ENCODE results near the gene PERM1. TPM values are rescaled to one million over a fixed set of nuclear protein-coding genes. Genes with fewer than 3 reads are reported as not detected.

The PERM1 gene
- total RNA-seq, 6 donors from 2014 or later = 0.15 to 1.0 (median 0.36) TPM; not detected in 2

DNA sequence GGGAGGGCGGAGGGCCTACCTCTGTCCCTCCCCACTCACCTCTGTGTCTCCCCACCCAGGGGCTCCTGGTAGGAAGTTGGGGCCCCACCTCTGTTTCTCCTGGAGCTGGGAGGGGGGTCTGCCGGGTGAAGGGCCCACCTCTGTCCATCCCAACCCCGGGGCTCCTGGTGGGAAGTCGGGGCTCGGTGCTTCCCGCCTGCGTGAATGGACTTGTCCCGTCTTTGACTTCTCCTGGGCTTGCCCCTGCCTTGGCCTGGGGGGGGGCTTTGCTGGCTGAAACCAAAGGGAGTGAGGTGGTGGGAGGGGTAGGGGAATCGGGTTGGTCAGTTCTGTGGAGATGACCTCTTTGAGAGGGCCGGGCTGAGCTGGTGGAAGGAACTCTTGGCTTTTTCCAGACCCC is 43.8 kb upstream of the PERM1 start:
- DNase-seq (peak in 1 of 2 donors; percentile 60), ATAC-seq (ENCODE audit: low FRiP score in 2 of 2) (no peak)
- no peak for TF ChIP-seq CTCF (IDR thresholded peaks at IDR 0.05)
- no peak for TF ChIP-seq POLR2A (IDR thresholded peaks at IDR 0.05)
- no peak for TF ChIP-seq EP300 (IDR thresholded peaks at IDR 0.05)
- no peak for TF ChIP-seq POLR2AphosphoS5 (IDR thresholded peaks at IDR 0.05)
- Histone ChIP-seq H3K27ac (peak overlapping the region; percentile 74 to 83 (median 78)), H3K36me3 (no peaks in the 10 kb centered on the region), H3K4me3 (peak overlapping the region in 2 of 4 donors; percentile 44 to 45), H3K9me3 (no peaks in the 10 kb centered on the region), H3K27me3 (peaks cover 0 to 7% (median 0%) of the 10 kb centered on the region in 4 donors), H3K4me1 (peaks cover 32 to 67% (median 40%) of the 10 kb centered on the region in 4 donors)
- 76% methylated on average over 9 to 10 of the region's 10 CpGs for WGBS, 2 donors

- ATAC-seq (ENCODE audit: low FRiP score in 2 of 2) (peak in 1 of 2 donors; percentile 86), DNase-seq (peak; percentile 82 to 84)
- H3K36me3 ChIP-seq = no peaks in the 10 kb centered on the region
- peaks cover 37 to 74% (median 45%) of the 10 kb centered on the region in 4 donors for H3K4me1 ChIP-seq
- WGBS, 2 donors = 39 to 73% methylated on average over 6 to 30 of the region's 31 CpGs
- TF ChIP-seq POLR2AphosphoS5 (IDR thresholded peaks at IDR 0.05) = no peak
- TF ChIP-seq CTCF (IDR thresholded peaks at IDR 0.05) = no peak
- TF ChIP-seq POLR2A (IDR thresholded peaks at IDR 0.05) = peak in 2 of 4 donors; percentile 37 to 69
- peak overlapping the region in 3 of 4 donors; percentile 36 to 45 (median 44) for H3K4me3 ChIP-seq
- H3K27ac ChIP-seq = peak overlapping the region; percentile 74 to 83 (median 78)
- no peaks in the 10 kb centered on the region for H3K9me3 ChIP-seq
- H3K27me3 ChIP-seq = peaks cover 0 to 13% (median 0%) of the 10 kb centered on the region in 4 donors
These were observed 43.1 kb upstream of the PERM1 start for GRCh38 chr1:1024771-1025699.

GRCh38 chr1:1024149-1024770 is 42.4 kb upstream of the PERM1 start:
- 65 to 86% methylated on average over 4 to 9 of the region's 9 CpGs for WGBS, 2 donors

DNA sequence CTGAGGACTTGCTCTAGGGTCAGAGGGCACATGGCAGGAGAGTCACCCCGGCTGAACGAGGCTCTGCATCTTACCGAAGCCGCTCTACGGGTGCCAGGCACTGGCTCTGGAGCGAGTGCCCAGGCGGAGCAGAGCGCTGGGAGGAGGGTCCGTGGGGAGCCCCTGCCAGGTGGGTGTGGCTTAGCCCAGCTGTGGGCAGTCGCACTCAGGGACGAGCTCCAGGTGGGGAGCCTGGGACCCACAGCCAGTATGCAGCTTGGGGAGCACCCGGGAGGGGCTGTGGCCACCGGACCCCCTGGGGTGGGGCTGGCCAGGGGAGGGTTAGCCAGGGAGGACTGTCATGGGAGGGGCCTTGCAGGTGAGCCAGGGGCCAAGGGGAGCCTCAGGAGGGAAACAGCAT is 41.8 kb upstream of the PERM1 start:
- Histone ChIP-seq H3K36me3 (no peaks in the 10 kb centered on the region), H3K27me3 (peaks cover 0 to 14% (median 0%) of the 10 kb centered on the region in 4 donors), H3K4me1 (peaks cover 42 to 80% (median 49%) of the 10 kb centered on the region in 4 donors), H3K27ac (peak overlapping the region; percentile 8 to 83 (median 77)), H3K9me3 (no peaks in the 10 kb centered on the region), H3K4me3 (no peak overlapping the region)
- no peak for ATAC-seq (ENCODE audit: low FRiP score in 2 of 2)
- no peak for TF ChIP-seq EP300 (IDR thresholded peaks at IDR 0.05)
- no peak for TF ChIP-seq POLR2AphosphoS5 (IDR thresholded peaks at IDR 0.05)
- no peak for TF ChIP-seq CTCF (IDR thresholded peaks at IDR 0.05)
- TF ChIP-seq POLR2A (IDR thresholded peaks at IDR 0.05) = no peak
- DNase-seq = peak in 1 of 2 donors; percentile 76
- WGBS, 2 donors = 53 to 69% methylated on average over 4 to 13 of the region's 13 CpGs

More at GRCh38 chr1:1024149-1024770, 42.4 kb upstream of the PERM1 start:
- Histone ChIP-seq H3K27ac (peak overlapping the region; percentile 74 to 83 (median 78)), H3K36me3 (no peaks in the 10 kb centered on the region), H3K4me1 (peaks cover 37 to 75% (median 45%) of the 10 kb centered on the region in 4 donors), H3K9me3 (no peaks in the 10 kb centered on the region), H3K4me3 (peak overlapping the region in 2 of 4 donors; percentile 5 to 36), H3K27me3 (peaks cover 0 to 14% (median 0%) of the 10 kb centered on the region in 4 donors)
- DNase-seq = peak in 1 of 2 donors; percentile 76
- ATAC-seq (ENCODE audit: low FRiP score in 2 of 2) = no peak
- TF ChIP-seq POLR2AphosphoS5 (IDR thresholded peaks at IDR 0.05) = no peak
- no peak for TF ChIP-seq POLR2A (IDR thresholded peaks at IDR 0.05)
- TF ChIP-seq CTCF (IDR thresholded peaks at IDR 0.05) = no peak
- TF ChIP-seq EP300 (IDR thresholded peaks at IDR 0.05) = no peak

Data from upper lobe of left lung (tissue), 6 donors.